GM21529 (cell line): ENCODE measurements around the gene FARS2.

Experiments used
- ATAC-seq: cut with Tn5 transposase; IDR thresholded peaks from one replicate; pipeline ENCODE4 v1.9.1; 2021; ENCODE audit not compliant: unreplicated experiment

The FARS2 gene

DNA sequence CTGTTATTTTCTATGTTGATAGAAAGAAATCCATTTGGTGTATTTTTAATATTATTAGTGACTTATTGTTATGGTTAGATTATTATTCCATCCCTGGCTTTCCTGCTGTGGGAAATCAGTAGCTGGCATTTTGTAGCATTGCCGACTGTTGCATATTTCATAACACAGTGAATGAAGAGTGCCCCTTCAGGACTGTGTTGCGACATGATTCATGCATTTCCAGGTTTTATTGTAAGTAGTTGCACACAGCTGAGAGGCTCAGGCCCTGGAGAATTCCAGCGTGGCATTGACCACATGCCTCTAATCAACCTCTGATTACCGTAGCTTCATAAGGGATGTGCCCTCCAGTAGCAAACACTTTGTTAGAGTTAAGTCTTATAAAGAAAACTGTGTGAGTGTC, 263.9 kb downstream of the FARS2 start:
- no peak for ATAC-seq

DNA sequence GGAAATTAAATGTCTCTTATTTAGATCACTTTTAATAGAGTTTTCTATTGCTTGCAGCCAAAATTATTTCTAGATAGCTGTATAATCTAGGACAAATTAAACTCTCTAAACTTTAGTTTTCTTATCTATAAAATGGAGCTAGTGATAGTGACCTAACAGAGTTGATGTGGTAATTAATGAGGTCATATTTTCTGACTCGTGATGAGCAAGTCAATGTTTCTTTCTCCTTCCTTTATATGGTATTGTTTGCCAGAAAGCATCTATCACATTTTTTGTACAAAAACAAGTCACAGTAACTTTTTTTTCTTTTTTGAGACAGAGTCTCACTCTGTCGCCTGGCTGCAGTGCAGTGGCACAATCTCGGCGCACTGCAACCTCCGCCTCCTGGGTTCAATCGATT, 267.7 kb downstream of the FARS2 start:
- no peak for ATAC-seq

DNA sequence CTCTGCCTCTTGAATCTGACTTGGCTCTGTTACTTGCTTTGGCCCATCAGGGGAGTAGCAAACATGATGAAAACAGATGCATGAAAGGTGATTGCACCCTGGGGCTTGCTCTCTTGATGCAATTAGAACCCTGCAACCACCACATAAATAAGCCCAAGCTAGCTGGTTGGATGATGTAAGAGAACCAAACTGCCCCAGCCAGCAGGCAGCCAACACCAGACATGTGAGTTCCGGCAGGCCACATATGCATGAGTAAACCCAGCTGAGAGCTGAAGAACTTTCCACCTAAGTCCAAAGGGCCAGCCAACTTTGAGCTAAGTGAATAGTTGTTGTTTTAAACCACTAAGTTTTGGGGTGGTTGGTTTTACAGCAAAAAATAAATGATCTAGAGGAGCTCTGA, 268.4 kb downstream of the FARS2 start:
- ATAC-seq = no peak

DNA sequence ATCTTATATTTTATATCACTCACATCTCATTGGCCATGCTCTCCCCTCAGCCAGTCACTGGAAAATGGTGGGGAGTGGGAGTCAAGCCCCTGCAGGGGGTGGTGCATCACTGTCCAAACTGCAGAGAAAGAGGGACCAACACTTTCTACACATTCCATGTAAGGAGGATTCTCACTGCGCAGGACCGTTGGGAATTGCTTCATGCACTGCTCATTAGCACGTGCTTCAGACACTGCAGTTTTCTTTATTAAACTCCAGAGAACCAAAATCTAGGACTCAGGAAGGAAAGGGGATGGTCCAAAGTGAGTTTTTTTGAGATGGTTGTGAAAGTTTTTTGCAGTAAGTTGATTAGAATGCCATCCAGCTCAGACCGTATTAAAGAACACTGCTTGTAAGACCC, 269.8 kb downstream of the FARS2 start:
- no peak for ATAC-seq

DNA sequence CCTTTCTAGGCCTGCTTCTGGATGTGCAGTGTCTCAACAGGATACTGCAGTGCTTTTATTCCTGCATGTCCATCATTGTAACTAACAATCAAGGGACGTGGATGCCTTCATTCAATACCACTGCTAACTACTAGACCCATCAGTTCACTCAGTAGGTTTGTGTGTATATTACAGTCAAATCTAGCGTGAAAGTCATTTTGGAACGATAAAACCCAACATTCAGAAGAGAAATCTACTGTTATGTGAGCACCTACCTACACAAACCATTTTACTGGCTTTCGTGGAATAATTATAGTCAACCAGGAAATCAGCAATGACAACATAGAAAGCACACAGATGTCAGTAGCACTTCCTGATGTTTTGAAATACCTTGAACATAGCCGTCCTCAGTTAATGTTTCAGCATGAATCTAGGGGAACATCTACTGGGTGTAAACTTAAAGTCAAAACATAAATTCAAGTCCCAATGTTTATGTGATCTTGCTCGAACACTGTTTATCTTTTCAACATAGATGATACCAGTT, 270.6 kb downstream of the FARS2 start:
- no peak for ATAC-seq

DNA sequence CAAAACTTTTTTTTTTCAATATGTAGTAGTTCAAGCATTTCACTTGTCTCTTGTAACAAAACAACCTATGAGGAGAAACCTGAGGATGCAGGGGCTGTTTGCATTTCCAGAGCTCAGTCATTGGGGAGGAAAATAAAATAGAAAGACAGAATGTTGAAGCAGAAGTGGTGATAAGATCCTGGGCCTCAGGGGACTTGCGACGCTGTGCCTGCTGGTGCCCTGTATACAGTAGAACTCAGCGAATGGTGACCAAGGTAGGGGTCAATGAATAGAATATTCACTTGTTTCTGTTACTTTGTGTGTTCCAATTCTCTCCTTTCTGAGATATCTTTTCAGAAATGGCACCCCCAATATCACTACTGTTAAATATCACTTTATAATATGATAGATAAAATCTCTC, 271.6 kb downstream of the FARS2 start:
- no peak for ATAC-seq

DNA sequence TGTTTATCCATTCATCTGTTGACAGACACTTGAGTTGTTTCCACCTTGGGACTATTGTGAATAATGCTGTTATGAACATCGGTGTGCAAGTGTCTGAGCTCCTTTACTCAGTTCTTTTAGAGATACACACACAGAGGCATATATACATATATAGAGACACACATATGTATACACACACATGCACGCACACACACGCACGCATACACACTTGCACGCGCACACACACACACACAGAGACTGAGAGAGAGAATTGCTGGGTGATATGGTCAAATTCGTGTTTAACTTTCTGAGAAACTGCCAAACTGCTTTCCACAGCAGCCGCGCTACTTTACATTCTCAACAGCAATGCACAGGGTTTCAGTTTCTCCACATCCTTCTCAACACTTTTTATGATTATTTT, 273.3 kb downstream of the FARS2 start:
- no peak for ATAC-seq

DNA sequence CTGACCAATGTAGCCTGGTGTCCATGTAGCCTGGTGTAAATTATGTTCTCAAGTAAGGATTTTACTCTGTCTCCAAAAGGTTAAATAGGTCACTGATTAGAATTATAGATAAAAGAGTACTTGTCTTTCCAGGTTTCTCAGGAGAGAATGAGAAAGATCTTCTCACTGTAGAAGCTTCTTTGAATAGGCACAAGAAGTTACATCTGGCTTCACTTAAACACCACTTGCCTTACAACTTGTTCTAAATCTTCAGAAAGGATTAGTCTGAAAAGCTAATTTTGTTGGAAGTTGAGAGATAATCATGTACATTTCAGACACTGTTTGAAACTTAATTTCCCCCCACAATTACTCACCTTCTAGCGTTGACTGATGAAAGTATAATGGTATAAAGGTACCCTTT, 275.3 kb downstream of the FARS2 start:
- ATAC-seq = no peak

DNA sequence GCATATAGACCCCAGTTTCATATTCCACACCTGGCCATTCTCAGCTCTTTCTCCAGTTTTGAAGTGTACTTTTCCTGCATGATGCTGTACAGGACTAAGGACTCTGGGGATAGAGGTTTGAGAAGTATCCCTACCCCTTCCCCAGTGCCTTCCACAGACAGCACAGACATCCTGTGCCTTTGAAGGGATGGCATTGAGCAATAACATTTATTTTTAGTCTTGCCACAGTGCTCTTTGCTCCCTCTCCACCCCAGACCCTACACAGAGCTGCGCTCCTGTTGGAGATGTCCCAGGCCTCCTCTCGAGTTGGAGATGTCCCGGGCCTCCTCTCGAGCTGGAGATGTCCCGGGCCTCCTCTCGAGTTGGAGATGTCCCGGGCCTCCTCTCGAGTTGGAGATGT, 275.8 kb downstream of the FARS2 start:
- no peak for ATAC-seq

DNA sequence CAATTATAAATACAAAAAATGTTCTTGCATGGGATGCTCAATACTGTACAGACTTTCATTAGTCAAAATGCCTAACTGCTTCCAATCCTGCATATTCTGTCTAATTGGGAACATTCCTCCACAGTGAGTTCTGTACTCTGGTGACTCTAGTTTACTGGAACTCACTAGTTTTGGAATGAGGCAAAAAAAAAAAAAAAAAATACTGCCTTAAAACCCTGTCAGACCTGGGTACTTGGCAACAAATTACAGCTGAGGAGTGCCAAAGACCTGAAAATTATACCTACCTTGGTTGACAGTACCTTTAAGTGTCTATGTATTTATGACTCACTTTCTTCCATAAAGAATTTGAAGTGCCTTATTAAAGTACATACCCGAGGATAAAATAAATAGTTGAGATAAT, 276.7 kb downstream of the FARS2 start:
- ATAC-seq = no peak

DNA sequence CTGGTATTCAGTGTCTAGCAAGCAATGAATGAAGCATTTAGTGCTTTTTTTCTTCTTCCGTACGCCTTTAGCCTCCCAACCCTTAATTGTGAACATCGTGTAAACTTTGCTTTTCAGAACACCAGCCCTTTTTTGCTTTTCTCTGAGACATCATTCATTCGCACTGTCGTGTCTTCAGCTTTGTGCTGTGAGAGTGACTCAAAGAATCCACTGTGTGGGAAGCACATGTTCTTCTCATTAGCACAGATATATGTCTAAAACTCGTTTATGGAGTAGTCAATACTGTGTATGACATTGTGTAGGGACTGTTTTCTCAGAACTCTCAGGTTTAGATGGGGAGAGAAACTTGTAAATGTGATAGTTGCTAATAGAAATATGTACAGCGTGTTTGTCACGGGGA, 279.1 kb downstream of the FARS2 start:
- no peak for ATAC-seq

DNA sequence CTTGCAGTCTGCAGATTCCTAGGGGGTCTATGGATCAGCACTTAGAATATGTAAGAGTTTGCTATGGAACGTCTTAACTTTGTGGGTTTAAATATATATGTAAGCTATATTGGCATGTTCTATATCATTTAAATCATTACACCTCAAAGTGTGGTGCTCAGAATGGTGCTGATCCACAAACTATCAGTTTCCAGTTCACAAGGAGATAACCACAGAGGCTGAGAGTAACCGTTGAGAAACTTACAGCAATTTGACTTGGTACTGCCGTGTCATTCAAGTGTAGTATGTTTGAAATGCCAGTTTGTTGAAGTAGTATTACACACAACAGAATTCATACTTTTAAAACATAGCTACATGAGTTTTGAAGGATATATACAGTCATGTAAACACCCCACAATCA, 279.7 kb downstream of the FARS2 start:
- no peak for ATAC-seq

DNA sequence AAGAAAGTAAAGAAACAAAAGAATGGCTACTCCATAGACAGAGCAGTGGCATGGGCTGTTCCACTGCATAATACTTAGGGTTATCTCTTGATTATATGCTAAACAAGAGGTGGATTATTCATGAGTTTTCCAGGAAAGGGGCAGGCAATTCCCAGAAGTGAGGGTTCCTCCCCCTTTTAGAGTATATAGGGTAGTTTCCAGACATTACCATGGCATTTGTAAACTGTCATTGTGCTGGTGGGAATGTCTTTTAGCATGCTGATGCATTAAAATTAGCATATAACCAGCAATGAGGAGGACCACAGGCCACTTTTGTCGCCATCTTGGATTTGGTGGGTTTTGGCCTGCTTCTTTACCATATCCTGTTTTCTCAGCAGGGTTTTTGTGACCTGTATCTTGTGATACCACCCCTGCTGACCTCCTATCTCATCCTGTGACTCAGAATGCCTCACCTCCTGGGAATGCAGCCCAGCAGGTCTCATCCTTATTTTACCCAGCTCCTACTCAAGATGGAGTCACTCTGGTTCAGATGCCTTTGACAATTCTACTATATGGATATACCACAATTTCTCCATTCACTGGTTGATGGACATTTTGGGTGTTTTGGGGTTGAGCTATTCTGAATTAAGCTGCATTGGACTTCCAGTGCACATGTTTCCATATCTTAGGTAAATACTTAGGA, 280.6 kb downstream of the FARS2 start:
- ATAC-seq = no peak

DNA sequence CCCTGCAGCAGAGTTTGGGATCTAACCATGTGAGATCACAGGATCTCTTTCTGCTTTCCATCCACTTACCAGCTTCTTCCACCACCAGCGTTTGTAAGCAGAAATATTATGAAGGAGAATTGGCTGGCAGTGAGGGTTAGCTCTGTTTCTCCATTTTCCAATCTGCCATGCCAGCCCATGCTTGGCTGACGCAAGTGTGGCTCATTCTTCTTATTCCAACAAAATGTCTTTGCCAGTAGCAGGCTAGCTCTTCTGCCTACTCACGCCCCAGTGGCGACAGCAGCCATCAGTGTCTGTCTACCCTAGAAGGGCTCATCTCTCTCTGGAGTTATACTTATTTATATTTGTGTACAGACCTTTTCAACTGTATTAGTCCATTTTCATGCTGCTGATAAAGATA, 286.2 kb downstream of the FARS2 start:
- ATAC-seq = no peak

DNA sequence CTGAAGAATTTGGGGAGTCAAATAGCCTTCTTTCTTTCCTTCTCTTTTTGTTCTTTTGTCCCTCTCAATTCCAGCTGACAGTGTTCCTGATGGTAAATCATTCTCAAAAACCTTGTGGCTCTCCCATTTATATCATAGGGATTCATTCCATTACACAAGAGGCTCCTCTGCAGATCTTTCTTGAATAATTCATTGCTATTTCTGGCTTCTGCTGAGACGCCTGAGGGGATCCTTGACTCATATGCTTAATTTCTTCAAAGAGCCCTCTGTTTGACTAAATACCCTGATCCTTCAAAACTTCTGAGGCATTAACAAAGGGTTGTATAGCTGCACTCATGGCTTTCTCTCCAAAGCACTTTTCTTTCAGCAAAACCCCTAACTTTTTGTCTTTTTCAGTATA, 289.3 kb downstream of the FARS2 start:
- no peak for ATAC-seq

DNA sequence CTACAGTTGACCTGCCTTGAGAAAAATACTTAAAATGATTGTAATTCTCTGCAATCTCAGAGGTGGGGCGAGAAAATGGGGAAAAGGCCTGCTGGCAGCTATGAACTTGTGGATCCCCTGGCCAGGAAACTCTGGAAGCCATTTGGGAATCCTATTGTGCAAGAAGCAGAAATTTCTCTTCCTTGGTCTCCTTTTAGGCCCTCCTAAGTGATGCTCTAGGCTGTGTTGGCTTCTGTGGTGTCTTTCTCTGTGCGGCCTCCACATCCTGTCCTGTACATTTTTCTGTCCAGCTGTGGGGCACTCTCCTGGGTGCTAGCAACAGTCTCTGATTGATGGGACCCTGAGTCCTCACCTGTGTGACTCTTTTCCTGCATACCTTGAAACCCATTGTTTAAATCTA, 290.9 kb downstream of the FARS2 start:
- no peak for ATAC-seq

DNA sequence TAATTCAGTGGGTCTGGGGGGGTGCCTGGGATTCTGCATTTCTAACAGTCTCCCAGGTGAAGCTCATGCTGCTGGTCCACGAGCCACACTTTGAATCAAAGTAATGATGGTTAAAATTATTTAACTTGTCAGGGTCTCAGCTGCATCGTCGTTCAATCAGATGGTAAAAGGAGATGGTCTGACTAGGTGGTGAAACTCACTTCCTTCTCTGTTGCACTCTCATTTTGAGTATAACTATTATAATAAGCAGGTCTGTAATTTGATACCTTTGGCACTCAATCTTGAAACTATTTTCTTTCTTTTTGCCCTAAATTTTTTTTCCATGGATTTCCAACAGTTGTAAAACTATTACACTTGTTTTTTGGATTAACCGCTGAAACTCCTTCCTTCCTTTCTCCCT, 292.5 kb downstream of the FARS2 start:
- peak; percentile 53 for ATAC-seq

DNA sequence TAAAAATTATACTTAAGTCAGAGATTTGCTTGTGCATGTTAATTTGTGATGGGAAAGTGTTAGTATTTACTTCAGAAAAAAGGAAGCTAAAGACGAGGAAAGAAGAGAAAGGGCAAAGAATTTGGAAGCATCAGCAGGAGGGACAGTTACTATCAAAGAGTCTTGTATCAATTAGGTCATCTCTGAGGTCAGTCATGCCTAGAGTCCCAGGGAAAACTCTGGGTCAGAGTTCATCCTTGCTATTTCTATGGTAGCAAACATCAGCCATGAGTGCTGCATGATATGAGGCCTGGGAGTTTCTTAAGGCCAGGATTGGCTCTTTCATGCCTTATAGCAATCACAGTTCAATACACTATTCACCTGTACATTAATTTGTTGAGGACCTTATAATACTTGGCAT, 292.9 kb downstream of the FARS2 start:
- no peak for ATAC-seq

DNA sequence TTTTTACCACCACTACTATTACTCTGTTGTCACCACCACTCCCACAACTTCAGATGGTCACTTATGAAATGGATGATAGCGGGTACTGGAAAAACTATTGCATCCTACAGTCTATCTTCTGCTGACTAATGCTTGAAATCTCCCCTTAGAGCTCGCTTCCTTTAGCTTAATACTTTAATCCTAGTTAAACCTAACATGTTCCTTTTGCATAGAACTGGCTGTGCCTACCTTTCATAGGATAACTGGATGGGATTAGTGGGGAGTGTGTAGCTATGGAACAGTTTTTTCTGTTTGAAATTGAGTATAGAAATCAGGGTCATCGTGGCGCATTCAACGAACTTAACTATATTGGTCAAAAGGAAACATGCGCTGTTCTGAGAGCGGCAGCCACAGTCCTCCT, 294.7 kb downstream of the FARS2 start:
- ATAC-seq = no peak

DNA sequence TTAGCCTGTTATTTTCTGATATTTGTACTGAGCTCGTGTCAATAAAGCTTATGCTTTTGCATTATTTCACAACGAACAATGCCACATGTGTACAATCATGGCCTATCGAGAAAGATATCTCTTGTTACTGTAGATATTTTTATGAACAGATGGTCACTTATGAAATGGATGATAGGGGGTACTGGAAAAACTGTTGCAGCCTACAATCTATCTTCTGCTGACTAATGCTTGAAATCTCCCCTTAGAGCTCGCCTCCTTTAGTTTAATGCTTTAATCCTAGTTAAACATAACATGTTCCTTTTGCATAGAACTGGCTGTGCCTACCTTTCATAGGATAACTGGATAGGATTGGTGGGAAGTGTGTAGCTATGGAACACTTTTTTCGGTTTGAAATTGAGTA, 296.2 kb downstream of the FARS2 start:
- ATAC-seq = no peak

DNA sequence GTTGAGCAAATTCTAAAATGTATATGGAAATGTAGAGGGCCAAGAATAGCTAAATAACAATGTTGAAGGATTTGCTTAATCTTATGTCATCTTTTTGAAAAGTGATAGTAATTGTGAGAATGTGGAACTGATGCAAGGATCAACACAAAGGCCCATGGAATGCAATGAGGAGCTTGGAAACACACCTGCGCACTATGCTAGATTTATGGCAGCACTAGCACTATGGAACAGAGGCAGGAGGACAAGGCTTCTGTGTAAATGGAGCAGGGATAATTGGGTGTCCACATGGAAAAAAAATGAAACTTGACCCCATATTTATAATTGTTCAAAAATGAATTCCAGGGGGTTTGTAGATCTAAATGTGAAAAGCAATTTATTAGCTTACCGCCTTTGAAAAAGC, 298.3 kb downstream of the FARS2 start:
- no peak for ATAC-seq

DNA sequence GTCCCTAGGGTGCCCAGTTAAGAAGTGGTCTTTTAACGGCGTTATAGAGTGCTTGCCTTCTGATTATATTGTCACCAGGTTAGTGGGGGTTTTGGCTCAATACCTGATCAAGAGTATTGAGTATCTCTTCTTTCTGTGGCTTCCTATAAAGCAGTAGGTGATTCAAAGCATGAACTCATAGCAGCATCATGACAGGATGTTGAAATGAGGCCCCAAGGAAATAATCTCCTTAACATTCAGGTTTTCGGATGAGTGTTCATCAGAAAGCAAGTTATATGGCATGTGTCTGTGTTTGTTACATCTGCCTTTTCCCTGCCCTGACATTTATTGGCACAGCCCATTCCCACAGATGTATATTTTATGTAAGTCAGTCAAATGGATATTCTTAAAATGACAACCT, 301.0 kb downstream of the FARS2 start:
- no peak for ATAC-seq

DNA sequence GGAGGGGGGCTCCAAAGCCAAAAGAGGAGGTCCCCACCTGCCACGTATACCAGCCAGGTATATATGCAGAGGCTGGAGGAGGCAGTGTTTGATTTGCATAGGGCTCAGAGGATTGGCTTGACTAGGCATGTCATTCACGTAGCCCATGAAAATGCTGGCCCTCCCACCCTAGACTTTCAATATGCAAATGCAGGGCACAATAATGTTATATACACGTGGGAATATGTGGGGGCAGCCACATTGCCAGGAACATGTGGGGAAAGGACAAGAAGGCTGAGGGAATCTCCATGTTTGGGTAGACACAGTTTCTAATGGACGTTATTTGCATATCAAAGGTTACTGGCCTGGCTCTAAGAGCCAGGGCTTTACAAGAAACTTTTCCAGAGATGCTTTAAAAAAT, 301.8 kb downstream of the FARS2 start:
- ATAC-seq = no peak
